ENCODE results near the gene DERL2. TPM values are rescaled to one million over a fixed set of nuclear protein-coding genes. Genes with fewer than 3 reads are reported as not detected.

The DERL2 gene
- total and polyA plus RNA-seq, 9 of the 15 experiments (the other 6 are each of a cell fraction or from before 2014, with no cell fraction given), result 11.5 to 105 (median 30.7) TPM

DNA sequence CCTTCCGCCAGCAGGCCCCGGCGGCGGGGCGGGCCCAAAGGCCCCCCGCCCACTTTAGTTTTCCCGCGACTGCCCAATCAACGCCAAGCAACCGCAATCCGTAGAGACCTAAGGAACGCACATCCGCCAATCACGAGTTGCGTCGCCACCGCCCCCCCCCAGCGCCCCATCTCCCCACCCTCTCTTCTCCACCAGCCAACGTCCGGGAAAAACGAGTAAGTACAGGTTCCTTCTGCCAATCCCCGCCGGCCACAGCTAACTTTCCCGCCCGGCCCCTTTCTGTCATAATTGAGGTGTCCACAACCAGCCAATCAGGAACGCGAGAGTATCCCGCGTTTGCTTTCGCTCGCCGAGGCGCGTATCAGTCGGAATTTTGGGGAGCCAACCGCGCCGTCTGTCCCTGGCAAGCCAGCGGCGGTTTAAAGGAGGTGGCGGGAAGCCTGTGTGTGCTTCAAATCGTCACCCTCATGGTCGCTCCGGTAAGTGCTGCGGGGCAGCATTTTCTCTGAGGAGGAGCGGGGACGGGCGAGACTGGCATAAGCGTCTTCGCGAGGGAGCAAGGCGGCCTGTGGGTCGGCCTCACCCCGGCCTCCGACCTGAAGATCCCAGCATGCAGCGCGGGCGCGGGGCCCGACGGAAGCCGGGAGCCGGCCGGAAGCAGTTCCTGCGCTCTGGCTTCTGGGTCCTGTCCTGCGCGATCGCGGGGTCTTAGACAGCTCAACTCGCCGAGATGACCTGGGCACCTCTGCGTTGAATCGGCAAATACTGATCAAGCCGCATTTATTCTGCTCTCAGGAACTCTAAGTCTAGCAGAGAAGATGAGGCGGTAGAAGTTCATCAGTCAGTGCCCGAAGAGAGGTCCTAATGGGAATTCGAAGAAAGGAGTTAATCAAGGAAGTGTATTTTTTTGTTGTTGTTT is 487 bp upstream of the DERL2 start, which contains the start of gene MIS12 (continued):
- TF ChIP-seq, protein P1, sequence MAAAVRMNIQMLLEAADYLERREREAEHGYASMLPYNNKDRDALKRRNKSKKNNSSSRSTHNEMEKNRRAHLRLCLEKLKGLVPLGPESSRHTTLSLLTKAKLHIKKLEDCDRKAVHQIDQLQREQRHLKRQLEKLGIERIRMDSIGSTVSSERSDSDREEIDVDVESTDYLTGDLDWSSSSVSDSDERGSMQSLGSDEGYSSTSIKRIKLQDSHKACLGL (CRISPR knock-in tag; IDR thresholded peaks at IDR 0.05; ENCODE audit: borderline replicate concordance, poor library complexity, severe bottlenecking), result no peak
- TF ChIP-seq NRF1 (conservative IDR thresholded peaks at IDR 0.05 in 1 of 2, IDR thresholded peaks at IDR 0.05 in 1 of 2), result peak; percentile 66 to 70
- TF ChIP-seq CHCHD3 (CRISPR knock-in tag; IDR thresholded peaks at IDR 0.05), result no peak
- no peak for TF ChIP-seq HNRNPK (IDR thresholded peaks at IDR 0.05; ENCODE audit: low read depth, low read length, poor library complexity, severe bottlenecking)
- no peak for TF ChIP-seq MCM2 (IDR thresholded peaks at IDR 0.05; ENCODE audit: low read depth)
- TF ChIP-seq, protein P2, sequence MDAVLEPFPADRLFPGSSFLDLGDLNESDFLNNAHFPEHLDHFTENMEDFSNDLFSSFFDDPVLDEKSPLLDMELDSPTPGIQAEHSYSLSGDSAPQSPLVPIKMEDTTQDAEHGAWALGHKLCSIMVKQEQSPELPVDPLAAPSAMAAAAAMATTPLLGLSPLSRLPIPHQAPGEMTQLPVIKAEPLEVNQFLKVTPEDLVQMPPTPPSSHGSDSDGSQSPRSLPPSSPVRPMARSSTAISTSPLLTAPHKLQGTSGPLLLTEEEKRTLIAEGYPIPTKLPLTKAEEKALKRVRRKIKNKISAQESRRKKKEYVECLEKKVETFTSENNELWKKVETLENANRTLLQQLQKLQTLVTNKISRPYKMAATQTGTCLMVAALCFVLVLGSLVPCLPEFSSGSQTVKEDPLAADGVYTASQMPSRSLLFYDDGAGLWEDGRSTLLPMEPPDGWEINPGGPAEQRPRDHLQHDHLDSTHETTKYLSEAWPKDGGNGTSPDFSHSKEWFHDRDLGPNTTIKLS (IDR thresholded peaks at IDR 0.05; ENCODE audit: borderline replicate concordance, low read depth), result peak; percentile 73; the same call in 1 of the 2 replicates
- no peak for TF ChIP-seq KHSRP (IDR thresholded peaks at IDR 0.05)
- no peak for TF ChIP-seq ZNF232 (CRISPR knock-in tag; IDR thresholded peaks at IDR 0.05)
- TF ChIP-seq, protein P3, sequence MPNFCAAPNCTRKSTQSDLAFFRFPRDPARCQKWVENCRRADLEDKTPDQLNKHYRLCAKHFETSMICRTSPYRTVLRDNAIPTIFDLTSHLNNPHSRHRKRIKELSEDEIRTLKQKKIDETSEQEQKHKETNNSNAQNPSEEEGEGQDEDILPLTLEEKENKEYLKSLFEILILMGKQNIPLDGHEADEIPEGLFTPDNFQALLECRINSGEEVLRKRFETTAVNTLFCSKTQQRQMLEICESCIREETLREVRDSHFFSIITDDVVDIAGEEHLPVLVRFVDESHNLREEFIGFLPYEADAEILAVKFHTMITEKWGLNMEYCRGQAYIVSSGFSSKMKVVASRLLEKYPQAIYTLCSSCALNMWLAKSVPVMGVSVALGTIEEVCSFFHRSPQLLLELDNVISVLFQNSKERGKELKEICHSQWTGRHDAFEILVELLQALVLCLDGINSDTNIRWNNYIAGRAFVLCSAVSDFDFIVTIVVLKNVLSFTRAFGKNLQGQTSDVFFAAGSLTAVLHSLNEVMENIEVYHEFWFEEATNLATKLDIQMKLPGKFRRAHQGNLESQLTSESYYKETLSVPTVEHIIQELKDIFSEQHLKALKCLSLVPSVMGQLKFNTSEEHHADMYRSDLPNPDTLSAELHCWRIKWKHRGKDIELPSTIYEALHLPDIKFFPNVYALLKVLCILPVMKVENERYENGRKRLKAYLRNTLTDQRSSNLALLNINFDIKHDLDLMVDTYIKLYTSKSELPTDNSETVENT (CRISPR knock-in tag; IDR thresholded peaks at IDR 0.05), result peak; percentile 70; the same call in 1 of the 2 replicates
- TF ChIP-seq ZBTB1 (CRISPR knock-in tag; IDR thresholded peaks at IDR 0.05; ENCODE audit: borderline replicate concordance, low read depth), result no peak; the same call in 1 of the 2 replicates
- TF ChIP-seq ESRRA (IDR thresholded peaks at IDR 0.05; ENCODE audit: borderline replicate concordance, low read depth), result peak; percentile 38; the same call in 1 of the 2 replicates
- no peak for TF ChIP-seq CCAR2 (IDR thresholded peaks at IDR 0.05; ENCODE audit: low read depth, low read length)
- TF ChIP-seq ZNF75A (CRISPR knock-in tag; IDR thresholded peaks at IDR 0.05), result no peak
- no peak for TF ChIP-seq ZNF444 (CRISPR knock-in tag; IDR thresholded peaks at IDR 0.05)
- no peak for TF ChIP-seq RFX1 (IDR thresholded peaks at IDR 0.05)
- no peak for TF ChIP-seq RAD21 (CRISPR knock-in tag; conservative IDR thresholded peaks at IDR 0.05 in 1 of 2, IDR thresholded peaks at IDR 0.05 in 1 of 2)
- TF ChIP-seq FOXK1 (CRISPR knock-in tag; IDR thresholded peaks at IDR 0.05; ENCODE audit: borderline replicate concordance), result no peak
- TF ChIP-seq, protein P4, sequence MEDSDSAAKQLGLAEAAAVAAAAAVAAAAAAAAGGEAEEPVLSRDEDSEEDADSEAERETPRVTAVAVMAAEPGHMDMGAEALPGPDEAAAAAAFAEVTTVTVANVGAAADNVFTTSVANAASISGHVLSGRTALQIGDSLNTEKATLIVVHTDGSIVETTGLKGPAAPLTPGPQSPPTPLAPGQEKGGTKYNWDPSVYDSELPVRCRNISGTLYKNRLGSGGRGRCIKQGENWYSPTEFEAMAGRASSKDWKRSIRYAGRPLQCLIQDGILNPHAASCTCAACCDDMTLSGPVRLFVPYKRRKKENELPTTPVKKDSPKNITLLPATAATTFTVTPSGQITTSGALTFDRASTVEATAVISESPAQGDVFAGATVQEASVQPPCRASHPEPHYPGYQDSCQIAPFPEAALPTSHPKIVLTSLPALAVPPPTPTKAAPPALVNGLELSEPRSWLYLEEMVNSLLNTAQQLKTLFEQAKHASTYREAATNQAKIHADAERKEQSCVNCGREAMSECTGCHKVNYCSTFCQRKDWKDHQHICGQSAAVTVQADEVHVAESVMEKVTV (CRISPR knock-in tag; IDR thresholded peaks at IDR 0.05), result no peak
- TF ChIP-seq SIN3B (IDR thresholded peaks at IDR 0.05; ENCODE audit: low read depth), result peak; percentile 73; the same call in 1 of the 2 replicates
- TF ChIP-seq PYGO2 (tag; IDR thresholded peaks at IDR 0.05), result no peak
- no peak for TF ChIP-seq MECOM (CRISPR knock-in tag; IDR thresholded peaks at IDR 0.05)
- no peak for TF ChIP-seq TRIM28 (IDR thresholded peaks at IDR 0.05)
